A549 (cell line): ENCODE data around the gene RPTOR.

Experiments
- BHLHE40 ChIP-seq: IDR thresholded peaks from 2 replicates; pipeline ENCODE4 v1.6.1; 2012; ENCODE audit warnings: low read depth, low read length, inconsistent platforms
- EHMT2 ChIP-seq: fragments of 200-600 bp; sonication (generic); IDR thresholded peaks from 2 replicates; pipeline ENCODE4 v1.6.1; 2016; ENCODE audit warnings: antibody characterized with exemption, low read depth, mild to moderate bottlenecking, moderate library complexity
- EP300 ChIP-seq, 2 experiments: fragments of >200 bp; sonication (Bioruptor Twin); formaldehyde crosslinking; IDR thresholded peaks; 2 replicates in 1 of 2; 3 replicates in 1 of 2; pipeline ENCODE4 v1.6.1; 2016 to 2017
- FOXS1 ChIP-seq: fragments of 250-450 bp; sonication (Bioruptor Pico); IDR thresholded peaks from 2 replicates; pipeline ENCODE4 v1.5.0; 2020; ENCODE audit warnings: mild to moderate bottlenecking, moderate library complexity
- JUN ChIP-seq, 2 experiments: fragments of >200 bp; sonication (Bioruptor Twin); formaldehyde crosslinking; IDR thresholded peaks; 2 replicates in 1 of 2; 3 replicates in 1 of 2; pipeline ENCODE4 v1.6.1; 2016 to 2017
- MAZ ChIP-seq: fragments of 150-350 bp; IDR thresholded peaks from 2 replicates; pipeline ENCODE4 v1.6.1; 2014; ENCODE audit warnings: antibody characterized with exemption, low read depth, low read length, borderline replicate concordance
- POLR2A ChIP-seq: IDR thresholded peaks from 2 replicates; pipeline ENCODE4 v1.6.1; 2012; ENCODE audit warnings: mild to moderate bottlenecking, low read length
- ZC3H11A ChIP-seq: fragments of 450-650 bp; IDR thresholded peaks from 2 replicates; pipeline ENCODE4 v1.6.1; 2014; ENCODE audit warnings: antibody characterized with exemption, mild to moderate bottlenecking
- ZSCAN20 ChIP-seq: fragments of 250-450 bp; sonication (Bioruptor Pico); IDR thresholded peaks from 2 replicates; pipeline ENCODE4 v1.8.0; 2022; ENCODE audit warnings: mild to moderate bottlenecking, moderate library complexity
- TF ChIP-seq, protein P1 (sequence below): IDR thresholded peaks from 2 replicates; pipeline ENCODE4 v1.6.1; 2012
- TF ChIP-seq, protein P2 (sequence below): fragments of >200 bp; sonication (Bioruptor Twin); formaldehyde crosslinking; IDR thresholded peaks from 3 replicates; pipeline ENCODE4 v1.5.1; 2016

DNA sequence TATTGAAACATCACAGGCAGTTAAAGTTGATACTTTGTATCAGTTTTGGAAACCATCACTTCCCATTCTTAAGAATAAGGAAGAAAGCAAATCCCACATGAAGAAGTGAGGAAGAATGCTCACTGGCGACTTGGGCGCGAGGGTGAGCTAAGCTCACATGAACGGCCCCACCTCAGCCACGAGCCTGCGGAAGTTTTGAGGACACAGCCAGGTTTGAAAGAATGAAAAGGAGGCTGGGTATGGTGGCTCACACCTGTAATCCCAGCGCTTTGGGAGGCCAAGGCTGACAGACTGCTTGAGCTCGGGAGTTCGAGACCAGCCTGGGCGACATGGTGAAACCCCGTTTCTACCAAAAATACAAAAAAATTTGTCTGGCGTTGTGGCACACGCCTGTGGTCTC lies 336.7 kb downstream of the RPTOR start:
- TF ChIP-seq POLR2A (no peak), ZSCAN20 (CRISPR knock-in tag) (no peak), JUN (IDR thresholded peaks at IDR 0.05) (no peak), MAZ (no peak), BHLHE40 (no peak), EP300 (IDR thresholded peaks at IDR 0.05) (no peak), ZC3H11A (no peak), FOXS1 (CRISPR knock-in tag) (no peak), EHMT2 (no peak)
- TF ChIP-seq, protein P1, sequence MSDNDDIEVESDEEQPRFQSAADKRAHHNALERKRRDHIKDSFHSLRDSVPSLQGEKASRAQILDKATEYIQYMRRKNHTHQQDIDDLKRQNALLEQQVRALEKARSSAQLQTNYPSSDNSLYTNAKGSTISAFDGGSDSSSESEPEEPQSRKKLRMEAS, result no peak
- TF ChIP-seq, protein P2, sequence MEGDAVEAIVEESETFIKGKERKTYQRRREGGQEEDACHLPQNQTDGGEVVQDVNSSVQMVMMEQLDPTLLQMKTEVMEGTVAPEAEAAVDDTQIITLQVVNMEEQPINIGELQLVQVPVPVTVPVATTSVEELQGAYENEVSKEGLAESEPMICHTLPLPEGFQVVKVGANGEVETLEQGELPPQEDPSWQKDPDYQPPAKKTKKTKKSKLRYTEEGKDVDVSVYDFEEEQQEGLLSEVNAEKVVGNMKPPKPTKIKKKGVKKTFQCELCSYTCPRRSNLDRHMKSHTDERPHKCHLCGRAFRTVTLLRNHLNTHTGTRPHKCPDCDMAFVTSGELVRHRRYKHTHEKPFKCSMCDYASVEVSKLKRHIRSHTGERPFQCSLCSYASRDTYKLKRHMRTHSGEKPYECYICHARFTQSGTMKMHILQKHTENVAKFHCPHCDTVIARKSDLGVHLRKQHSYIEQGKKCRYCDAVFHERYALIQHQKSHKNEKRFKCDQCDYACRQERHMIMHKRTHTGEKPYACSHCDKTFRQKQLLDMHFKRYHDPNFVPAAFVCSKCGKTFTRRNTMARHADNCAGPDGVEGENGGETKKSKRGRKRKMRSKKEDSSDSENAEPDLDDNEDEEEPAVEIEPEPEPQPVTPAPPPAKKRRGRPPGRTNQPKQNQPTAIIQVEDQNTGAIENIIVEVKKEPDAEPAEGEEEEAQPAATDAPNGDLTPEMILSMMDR, result no peak
